NCI-H2227 (cell line): ENCODE results near the gene CYTH4.
A peak's percentile ranks its signal among the peaks of the same experiment; 100 is the strongest.
"Not testable (repeated sequence)": the region's sequence is repeated elsewhere in the genome, so short reads cannot be mapped to it uniquely, and the experiment has no call there.

Source experiments
- DNase-seq: peaks from one replicate; lab custom pipeline; 2025; ENCODE audit not compliant: unreplicated experiment; lab: John Stamatoyannopoulos, UW

CYTH4 gene, protein sequence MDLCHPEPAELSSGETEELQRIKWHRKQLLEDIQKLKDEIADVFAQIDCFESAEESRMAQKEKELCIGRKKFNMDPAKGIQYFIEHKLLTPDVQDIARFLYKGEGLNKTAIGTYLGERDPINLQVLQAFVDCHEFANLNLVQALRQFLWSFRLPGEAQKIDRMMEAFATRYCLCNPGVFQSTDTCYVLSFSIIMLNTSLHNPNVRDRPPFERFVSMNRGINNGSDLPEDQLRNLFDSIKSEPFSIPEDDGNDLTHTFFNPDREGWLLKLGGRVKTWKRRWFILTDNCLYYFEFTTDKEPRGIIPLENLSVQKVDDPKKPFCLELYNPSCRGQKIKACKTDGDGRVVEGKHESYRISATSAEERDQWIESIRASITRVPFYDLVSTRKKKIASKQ

GRCh38 chr22:37282385-37282677 lies at the start of gene CYTH4:
Gene CYTH4 (plus strand): TSS chr22:37282508. CDS start chr22:37282570, 62 bp downstream.
- no peak for DNase-seq

- not testable (repeated sequence) for DNase-seq
Measured at GRCh38 chr22:37233371-37233750, 48.9 kb upstream of the CYTH4 start.

DNA sequence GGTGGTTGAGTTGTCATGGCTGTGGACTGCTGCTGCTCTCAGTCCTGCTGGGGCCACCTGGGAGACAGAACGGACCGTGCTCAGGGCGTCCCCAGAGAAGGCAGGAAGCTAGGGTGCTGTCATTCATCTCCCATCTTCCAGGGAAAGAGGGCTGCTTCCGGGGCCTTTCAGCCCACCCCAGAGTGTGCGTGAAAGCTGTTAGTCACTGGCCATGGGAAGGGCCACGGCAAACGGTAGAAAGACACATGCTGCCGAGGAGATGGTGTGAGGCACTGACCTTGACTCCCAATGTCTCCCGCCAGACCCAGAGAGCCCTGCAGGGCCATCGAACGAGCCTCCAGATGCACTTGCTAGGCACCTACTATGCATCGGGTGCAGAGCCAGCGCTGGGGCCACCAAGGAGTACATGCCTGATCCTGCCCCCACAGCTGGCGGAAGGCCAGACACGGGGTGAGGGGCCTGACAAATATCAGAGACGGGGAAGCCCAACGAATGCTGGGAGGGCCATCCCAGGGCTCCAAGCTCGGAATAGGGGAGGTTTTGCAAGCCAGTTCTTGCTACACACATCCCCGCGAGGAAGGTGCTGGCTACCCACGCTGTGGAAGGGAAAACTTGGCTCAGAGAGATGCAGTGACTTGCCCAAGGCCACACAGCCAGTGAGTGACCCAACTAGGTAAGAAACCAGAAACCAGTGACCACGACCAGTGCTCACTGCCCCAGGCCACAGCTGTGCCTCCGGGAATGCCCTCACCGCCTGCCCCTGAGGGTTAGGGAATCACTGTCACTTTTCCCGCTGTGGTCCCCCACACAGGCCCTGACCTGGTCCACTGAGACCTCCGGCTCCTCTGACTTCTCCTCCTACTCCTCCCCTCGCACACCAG lies 48.3 kb upstream of the CYTH4 start:
- no peak for DNase-seq

GRCh38 chr22:37234736-37235711 lies 47.3 kb upstream of the CYTH4 start:
- no peak for DNase-seq

- DNase-seq, result no peak
Measured at GRCh38 chr22:37235897-37236607, 46.3 kb upstream of the CYTH4 start.

- DNase-seq, result no peak
Measured at GRCh38 chr22:37237371-37238268, 44.7 kb upstream of the CYTH4 start.

- no peak for DNase-seq
Measured at GRCh38 chr22:37239336-37240239, 42.7 kb upstream of the CYTH4 start.

GRCh38 chr22:37240240-37240940 lies 41.9 kb upstream of the CYTH4 start:
- DNase-seq, result no peak

GRCh38 chr22:37240941-37241320 lies 41.4 kb upstream of the CYTH4 start:
- DNase-seq, result no peak

- no peak for DNase-seq
Measured at GRCh38 chr22:37241351-37242142, 40.8 kb upstream of the CYTH4 start.

- DNase-seq, result no peak
Measured at GRCh38 chr22:37242395-37242918, 39.9 kb upstream of the CYTH4 start.

DNA sequence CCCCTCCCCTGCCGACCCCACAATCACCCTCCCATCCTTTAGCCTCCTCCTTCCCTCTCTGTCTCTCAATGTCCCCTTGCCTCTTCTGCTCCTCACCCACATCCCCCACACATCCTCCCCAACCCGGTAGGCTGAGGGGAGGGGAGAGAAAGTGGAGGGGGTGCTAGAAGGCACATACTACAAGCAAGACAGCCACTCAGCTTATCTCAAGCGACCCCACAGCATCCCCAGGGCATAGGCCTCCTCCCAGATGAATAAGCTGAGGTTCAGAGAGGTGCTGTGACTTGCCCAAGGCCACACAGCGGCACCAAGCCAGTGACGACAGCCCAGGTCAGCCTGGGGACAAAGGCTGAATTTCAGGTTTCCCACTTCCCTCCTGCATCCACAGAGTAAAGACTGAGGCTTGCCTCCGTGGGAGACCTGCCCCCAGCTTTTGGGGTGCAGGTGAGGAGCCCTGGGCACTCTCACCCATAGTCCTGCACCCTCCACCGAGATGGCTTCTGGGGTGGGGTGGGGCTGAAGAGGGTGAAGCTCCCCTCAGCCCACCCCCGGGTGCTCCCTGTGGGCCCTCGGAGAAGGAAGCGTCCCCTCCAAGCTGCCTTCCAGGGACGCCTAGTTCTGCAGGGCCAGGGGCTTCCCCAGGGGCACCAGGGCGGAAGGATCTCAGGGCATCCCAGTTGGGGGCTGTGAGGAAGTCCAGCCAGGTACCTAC lies 38.8 kb upstream of the CYTH4 start:
- no peak for DNase-seq

DNA sequence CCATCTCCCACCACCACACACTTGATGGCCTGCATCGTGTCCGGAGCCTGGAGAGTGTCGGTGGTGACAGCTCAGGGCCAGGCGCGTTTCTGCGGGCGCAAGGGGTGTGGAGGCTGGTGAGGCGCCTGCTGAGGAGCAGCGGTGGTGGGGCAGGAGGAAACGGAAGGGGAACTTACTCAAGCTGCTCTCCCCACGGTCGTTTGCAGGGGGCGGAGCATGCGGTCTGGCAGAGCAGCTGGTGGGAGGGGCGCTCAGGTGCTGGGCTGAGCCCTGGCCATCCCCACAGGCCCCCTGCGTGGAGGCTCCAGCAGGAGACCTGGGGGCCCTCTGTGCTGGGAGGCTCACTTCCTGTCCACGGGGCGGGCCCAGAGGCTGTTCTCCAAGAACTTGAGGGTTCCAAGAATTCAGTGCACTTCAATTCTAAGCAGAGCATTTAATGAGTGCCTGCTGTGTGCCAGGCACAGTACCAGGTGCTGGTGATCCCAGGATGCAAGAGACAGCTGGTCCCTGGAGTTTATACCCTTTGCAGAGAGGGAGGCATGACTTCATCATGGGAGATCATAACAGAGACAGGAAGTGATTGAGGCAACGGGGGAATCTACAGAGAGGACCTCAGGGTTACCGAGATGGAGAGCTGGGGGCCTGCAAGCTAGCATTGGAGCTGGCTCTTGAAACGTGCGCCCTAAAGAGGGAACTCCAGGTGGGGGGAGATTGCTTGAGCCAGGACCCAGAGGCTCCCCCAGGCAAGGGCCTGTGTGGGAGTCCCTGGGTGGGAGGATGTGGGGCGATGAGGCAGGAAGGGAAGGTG lies 38.0 kb upstream of the CYTH4 start, which contains the start of gene RAC2:
Gene RAC2 (minus strand): TSS at position 156 of the 808 bp plus-strand sequence. CDS start 121 bp downstream, at position 35.
- peak; percentile 15 for DNase-seq

DNA sequence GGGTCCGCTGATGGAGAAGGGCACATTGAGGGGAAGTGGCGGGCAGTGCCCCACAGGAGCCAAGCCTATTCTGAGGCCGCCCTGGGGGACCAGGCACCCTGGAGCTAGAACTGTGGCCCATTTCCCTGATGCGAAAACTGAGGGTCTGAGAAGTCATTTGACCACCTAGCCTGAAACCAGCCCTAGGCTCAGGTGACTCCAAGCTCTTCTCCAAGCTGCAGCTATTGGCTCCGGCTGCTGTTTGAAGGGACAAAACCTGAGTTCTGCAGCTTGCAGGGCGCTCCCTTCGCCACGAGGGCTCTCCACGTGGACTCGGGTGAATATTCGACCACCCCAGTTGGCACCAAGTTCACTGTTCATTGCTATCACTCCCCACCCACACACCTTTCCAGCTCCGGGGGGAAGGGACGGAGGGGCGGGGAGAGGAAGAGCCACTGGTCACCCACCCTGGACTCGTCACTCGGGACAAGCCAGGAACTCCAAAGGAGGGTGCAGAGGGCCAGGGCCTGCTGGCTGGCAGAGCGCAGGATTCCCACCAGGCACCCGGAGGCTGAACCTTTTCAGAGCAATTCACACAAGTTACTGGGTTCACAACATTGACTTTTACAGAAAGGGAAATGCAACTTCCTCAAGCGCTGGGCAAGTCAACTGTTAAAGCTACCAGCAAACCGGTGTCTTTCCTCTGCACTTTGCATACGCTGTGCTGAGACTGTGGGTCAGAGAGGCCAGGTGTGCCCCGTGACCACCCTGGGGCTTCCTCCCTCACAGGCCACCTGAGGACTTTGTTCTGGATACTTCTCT lies 37.2 kb upstream of the CYTH4 start:
- DNase-seq, result no peak
